HG03460 (cell line): Measurements from ENCODE around the gene LIN52.
"Not testable (repeated sequence)": the region's sequence is repeated elsewhere in the genome, so short reads cannot be mapped to it uniquely, and the experiment has no call there.

Source experiments
- ATAC-seq: cut with Tn5 transposase; IDR thresholded peaks from one replicate; pipeline ENCODE4 v1.9.1; 2021; ENCODE audit not compliant: unreplicated experiment

The LIN52 gene

GRCh38 chr14:74105381-74105780, 20.6 kb downstream of the LIN52 start:
- ATAC-seq: no peak

- no peak for ATAC-seq
These were observed 24.6 kb downstream of the LIN52 start for GRCh38 chr14:74109369-74109768.

GRCh38 chr14:74111395-74112216, 26.9 kb downstream of the LIN52 start:
- not testable (repeated sequence) for ATAC-seq

- ATAC-seq: not testable (repeated sequence)
These were observed 40.7 kb downstream of the LIN52 start for GRCh38 chr14:74125487-74125886.

- ATAC-seq: no peak
These were observed 41.7 kb downstream of the LIN52 start for GRCh38 chr14:74126315-74127013.

- no peak for ATAC-seq
These were observed 42.9 kb downstream of the LIN52 start for GRCh38 chr14:74127634-74128033.

- ATAC-seq: no peak
These were observed 49.2 kb downstream of the LIN52 start for GRCh38 chr14:74133833-74134481.

GRCh38 chr14:74134484-74134883, 49.7 kb downstream of the LIN52 start:
- no peak for ATAC-seq

- ATAC-seq: no peak
These were observed 50.7 kb downstream of the LIN52 start for GRCh38 chr14:74135426-74135825.

GRCh38 chr14:74140374-74140850, 55.7 kb downstream of the LIN52 start:
- no peak for ATAC-seq

- ATAC-seq: no peak
These were observed 56.9 kb downstream of the LIN52 start for GRCh38 chr14:74141703-74142102.

GRCh38 chr14:74142523-74142922, 57.8 kb downstream of the LIN52 start:
- no peak for ATAC-seq

- ATAC-seq: no peak
These were observed 60.0 kb downstream of the LIN52 start for GRCh38 chr14:74144789-74145188.

GRCh38 chr14:74147571-74147970, 62.8 kb downstream of the LIN52 start:
- no peak for ATAC-seq

- ATAC-seq: no peak
These were observed 63.9 kb downstream of the LIN52 start for GRCh38 chr14:74148705-74149104.

- ATAC-seq: no peak
These were observed 70.5 kb downstream of the LIN52 start for GRCh38 chr14:74155287-74155686.

- ATAC-seq: no peak
These were observed 71.0 kb downstream of the LIN52 start for GRCh38 chr14:74155749-74156148.

GRCh38 chr14:74160763-74161162, 76.0 kb downstream of the LIN52 start:
- ATAC-seq: no peak

GRCh38 chr14:74161526-74162158, 76.9 kb downstream of the LIN52 start:
- no peak for ATAC-seq

- no peak for ATAC-seq
These were observed 85.2 kb downstream of the LIN52 start for GRCh38 chr14:74169906-74170305.

GRCh38 chr14:74176400-74176793, 91.6 kb downstream of the LIN52 start:
- no peak for ATAC-seq
